Activated naive CD4-positive, alpha-beta T cell treated with anti-CD3 and anti-CD28 coated beads for 36 hours (primary cell): ENCODE data around the gene KLHDC3. TPM values are rescaled to one million over a fixed set of nuclear protein-coding genes. Genes with fewer than 3 reads are reported as not detected.

Experiments
- CTCF ChIA-PET: fragments of 350-600 bp; sonication (Branson Sonifier 250); formaldehyde crosslinking; loops from one replicate; lab custom pipeline; 2021; ENCODE audit warnings: antibody characterized with exemption; lab: Charles Lee
- DNase-seq: peaks from one replicate; pipeline ENCODE4 v3.0.0-alpha.2; 2020
- H3K27ac Mint-ChIP-seq: one replicate; pipeline ENCODE4 v1.8.0; 2021; ENCODE audit warnings: mild to moderate bottlenecking, mixed read lengths
- H3K27me3 Mint-ChIP-seq: one replicate; pipeline ENCODE4 v1.8.0; 2021; ENCODE audit warnings: low read depth, mixed read lengths
- H3K36me3 Mint-ChIP-seq: one replicate; pipeline ENCODE4 v1.8.0; 2021; ENCODE audit warnings: low read depth, mixed read lengths
- H3K4me1 Mint-ChIP-seq: one replicate; pipeline ENCODE4 v1.8.0; 2021; ENCODE audit warnings: low read depth, mixed read lengths
- H3K4me3 Mint-ChIP-seq: one replicate; pipeline ENCODE4 v1.8.0; 2021; ENCODE audit warnings: mild to moderate bottlenecking, moderate library complexity, mixed read lengths
- H3K9me3 Mint-ChIP-seq: one replicate; pipeline ENCODE4 v1.8.0; 2021; ENCODE audit warnings: mixed read lengths
- intact Hi-C: fragments of 100-400 bp; cut with micrococcal nuclease; formaldehyde crosslinking; loops from one replicate; pipeline ENCODE4 v1.15.1; 2023
- total RNA-seq, 2 experiments: library from RNA; stranded (reverse); gene quantifications; one replicate each; pipeline ENCODE4 v1.2.3, GENCODE V29; 2021

Gene KLHDC3
- total RNA-seq, 2 experiments from 2014 or later = 58.6 to 58.9 TPM

DNA sequence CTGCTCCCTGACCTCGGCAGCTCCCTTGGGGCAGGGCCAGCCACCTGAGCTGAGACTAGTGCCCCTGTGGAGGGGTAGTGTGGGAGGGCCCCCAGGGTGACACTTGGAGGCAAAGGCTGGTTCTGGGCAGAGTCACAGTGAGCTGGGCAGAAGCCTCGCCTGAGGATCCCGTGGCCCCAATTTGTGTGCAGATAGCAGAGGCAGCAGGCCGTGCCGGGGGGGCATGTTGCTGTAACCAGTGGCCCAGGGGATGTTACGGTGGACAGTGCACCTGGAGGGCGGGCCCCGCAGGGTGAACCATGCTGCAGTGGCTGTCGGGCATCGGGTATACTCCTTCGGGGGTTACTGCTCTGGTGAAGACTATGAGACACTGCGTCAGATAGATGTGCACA, 2.9 kb downstream of the KLHDC3 start:
- H3K27ac Mint-ChIP-seq = no peak overlapping the region
- CTCF ChIA-PET = interaction anchor here (0.6 to 1.5 kb wide), 2 partner anchors 87 to 125 kb away, joined by 4 to 5 read pairs; partner anchors contain the start of gene CNPY3
- H3K4me1 Mint-ChIP-seq = peaks cover 50% of the 10 kb centered on the region
- no peak for DNase-seq
- H3K27me3 Mint-ChIP-seq = no peaks in the 10 kb centered on the region
- intact Hi-C loops = no loop called here
- H3K4me3 Mint-ChIP-seq = no peak overlapping the region
- H3K9me3 Mint-ChIP-seq = no peaks in the 10 kb centered on the region
- peaks cover 15% of the 10 kb centered on the region for H3K36me3 Mint-ChIP-seq

DNA sequence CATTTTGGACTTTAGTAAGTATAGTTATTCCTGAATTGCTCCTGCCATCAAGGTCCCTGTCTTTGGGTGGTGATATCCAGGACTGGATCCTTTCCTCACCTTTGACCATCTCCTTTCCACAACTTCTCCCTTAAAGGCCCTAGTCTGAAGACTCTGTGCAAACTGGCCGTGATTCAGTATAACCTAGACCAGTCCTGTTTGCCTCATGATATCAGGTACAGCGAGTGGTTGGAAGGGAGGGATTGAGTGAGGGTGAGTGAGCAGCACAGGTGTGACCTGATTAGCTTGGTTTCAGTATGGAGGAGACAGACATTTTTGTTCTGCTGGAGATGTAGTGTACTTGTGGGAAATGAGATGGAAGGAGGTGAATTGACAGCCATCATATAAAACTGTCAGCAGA, 5.1 kb downstream of the KLHDC3 start:
- Mint-ChIP-seq H3K27me3 (no peaks in the 10 kb centered on the region), H3K36me3 (peaks cover 7% of the 10 kb centered on the region), H3K27ac (no peak overlapping the region), H3K9me3 (no peaks in the 10 kb centered on the region), H3K4me3 (no peak overlapping the region), H3K4me1 (peaks cover 47% of the 10 kb centered on the region)
- intact Hi-C loops = no loop called here
- CTCF ChIA-PET = interaction anchor here (1.0 kb wide), 1 partner anchor 125 kb away, joined by 3 read pairs; no protein-coding TSS in a partner anchor
- no peak for DNase-seq

DNA sequence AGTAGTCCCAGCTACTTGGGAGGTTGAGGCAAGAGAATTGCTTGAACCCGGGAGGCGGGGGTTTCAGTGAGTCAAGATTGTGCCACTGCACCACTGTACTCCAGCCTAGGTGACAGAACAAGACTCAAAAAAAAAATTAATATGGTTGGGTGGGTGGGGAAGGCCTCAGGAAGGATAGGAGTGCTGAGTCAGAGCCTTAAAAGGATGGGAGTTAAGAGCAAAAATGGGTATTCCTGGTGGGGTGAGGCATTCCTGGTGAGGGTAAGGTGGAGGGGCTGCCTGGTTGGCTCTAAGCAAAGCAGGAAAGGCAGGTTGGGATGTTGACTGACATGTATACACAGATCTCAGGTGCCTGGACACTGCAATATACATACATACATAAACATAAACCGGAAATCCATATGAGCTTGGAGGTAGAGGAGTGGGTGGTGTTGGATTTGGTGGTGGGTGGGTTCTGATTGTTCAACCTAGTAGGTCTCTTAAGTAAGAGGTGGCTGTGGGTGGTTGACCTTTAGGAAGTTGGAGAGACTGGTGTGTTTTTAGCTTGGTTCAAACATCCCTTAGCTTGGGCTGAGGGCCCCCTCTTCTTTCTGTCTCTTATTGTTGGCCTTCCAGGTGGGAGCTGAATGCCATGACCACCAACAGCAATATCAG, 6.1 kb downstream of the KLHDC3 start:
- CTCF ChIA-PET = interaction anchor here (1.2 to 2.8 kb wide), 3 partner anchors 41 to 123 kb away, joined by 3 to 15 read pairs (median 4); partner anchors contain the start of gene PEX6
- Mint-ChIP-seq H3K27me3 (no peaks in the 10 kb centered on the region), H3K9me3 (no peaks in the 10 kb centered on the region), H3K36me3 (peaks cover 13% of the 10 kb centered on the region), H3K4me3 (peak overlapping the region; percentile 36), H3K27ac (peak overlapping the region; percentile 61), H3K4me1 (peaks cover 45% of the 10 kb centered on the region)
- no peak for DNase-seq
- intact Hi-C loops = loop anchor here (2.0 kb wide), 1 partner anchor 119 kb away; no protein-coding TSS in a partner anchor

DNA sequence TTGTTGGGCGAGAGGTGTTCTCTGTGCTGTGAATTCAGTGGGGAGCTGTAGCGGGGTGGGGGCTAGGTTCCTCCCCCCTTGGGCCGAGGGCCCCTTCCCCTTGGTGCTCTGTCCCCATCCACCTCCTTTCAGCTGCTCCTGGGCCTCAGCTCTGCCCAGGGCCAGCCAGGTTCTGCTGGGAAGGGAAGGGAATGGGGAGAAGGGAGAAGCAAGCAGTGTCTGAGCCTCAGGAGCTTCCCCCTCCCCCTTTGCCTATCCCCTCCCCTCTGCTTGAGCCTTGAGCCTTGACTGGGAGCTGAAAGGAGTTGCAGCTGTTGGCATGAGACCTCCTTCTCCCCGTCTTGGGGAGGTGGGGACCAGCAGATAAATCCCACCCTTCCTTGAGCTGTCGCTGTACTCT, 6.8 kb downstream of the KLHDC3 start:
- Mint-ChIP-seq H3K36me3 (peaks cover 16% of the 10 kb centered on the region), H3K27me3 (no peaks in the 10 kb centered on the region), H3K4me1 (peaks cover 42% of the 10 kb centered on the region), H3K9me3 (no peaks in the 10 kb centered on the region), H3K4me3 (peak overlapping the region; percentile 75), H3K27ac (peak overlapping the region; percentile 75)
- CTCF ChIA-PET = interaction anchor here (1.2 to 2.8 kb wide), 3 partner anchors 41 to 122 kb away, joined by 3 to 15 read pairs (median 4); partner anchors contain the start of gene PEX6
- intact Hi-C loops = loop anchor here (1.0 to 2.0 kb wide), 3 partner anchors 8 to 120 kb away; partner anchors contain the start of genes MEA1 and PEX6
- no peak for DNase-seq

DNA sequence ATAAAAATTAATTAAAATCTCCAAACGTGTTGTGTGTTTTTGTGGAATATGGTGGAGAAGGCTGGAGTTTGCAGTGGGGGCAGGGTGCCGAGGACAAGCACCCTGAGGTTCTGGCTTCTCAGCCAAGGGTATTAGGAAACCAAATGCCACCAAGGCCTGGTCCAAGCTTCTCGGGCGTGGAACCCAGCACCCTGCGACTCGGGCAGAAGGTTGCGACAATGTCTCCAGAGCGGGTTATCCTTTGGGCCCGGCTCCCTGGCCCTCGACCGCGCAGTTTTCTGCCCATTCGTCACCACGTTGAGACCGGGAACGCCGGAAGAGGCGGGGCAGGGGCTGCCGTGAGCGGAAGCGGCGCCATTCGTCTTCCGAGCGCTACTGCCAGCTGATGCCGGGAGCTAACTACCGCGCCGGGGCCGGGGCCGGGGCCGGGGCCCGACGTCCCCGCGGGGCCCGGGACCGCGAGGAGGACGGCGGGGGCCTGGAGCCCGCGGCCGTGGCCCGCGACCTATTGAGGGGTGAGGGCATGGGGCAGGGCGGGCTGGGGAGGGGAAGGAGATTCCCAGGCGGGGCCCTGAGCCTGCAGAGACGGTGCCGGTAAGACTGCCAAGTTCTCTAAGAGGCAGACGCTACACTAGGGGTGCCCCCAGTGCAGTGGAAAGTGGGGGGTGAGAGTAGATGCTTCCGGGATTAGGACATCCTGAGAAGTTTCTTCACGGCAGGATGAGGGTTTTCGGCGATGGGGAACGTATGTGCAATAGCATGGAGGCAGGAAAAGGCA, 7.4 kb downstream of the KLHDC3 start, which contains the start of gene RRP36:
Gene RRP36, plus strand, starts transcription at position 354 of the 778 bp plus-strand sequence. Its CDS starts 32 bp downstream, at position 386.
- H3K4me1 Mint-ChIP-seq = peaks cover 36% of the 10 kb centered on the region
- CTCF ChIA-PET = interaction anchor here (1.2 to 2.8 kb wide), 4 partner anchors 42 to 122 kb away, joined by 3 to 15 read pairs (median 4); partner anchors contain the start of gene PEX6
- H3K36me3 Mint-ChIP-seq = peaks cover 19% of the 10 kb centered on the region

DNA sequence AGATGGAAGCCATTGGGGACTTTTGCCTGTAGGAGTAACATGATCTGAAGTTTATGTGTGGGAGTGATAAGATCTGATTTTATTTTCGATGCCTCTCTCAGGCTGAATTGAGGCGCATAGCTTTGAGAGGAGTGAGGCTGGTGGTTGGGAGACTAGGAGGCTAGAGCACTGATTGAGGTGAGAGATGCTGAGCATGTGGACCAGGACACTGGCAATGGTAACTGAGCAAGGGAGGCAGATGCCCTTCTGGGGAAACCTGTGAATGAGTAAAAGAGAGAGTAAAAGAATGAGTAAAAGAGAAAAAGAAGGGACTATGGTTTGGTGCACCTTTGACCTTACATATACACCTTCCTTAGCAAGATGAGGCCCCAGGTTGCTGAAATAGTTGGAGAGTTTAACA, 10.4 kb downstream of the KLHDC3 start:
- CTCF ChIA-PET = interaction anchor here (0.7 to 1.2 kb wide), 2 partner anchors 67 to 119 kb away, joined by 3 to 5 read pairs; no protein-coding TSS in a partner anchor
- Mint-ChIP-seq H3K4me3 (no peak overlapping the region), H3K4me1 (peaks cover 29% of the 10 kb centered on the region), H3K27ac (peak overlapping the region; percentile 65), H3K27me3 (no peaks in the 10 kb centered on the region), H3K36me3 (peaks cover 29% of the 10 kb centered on the region), H3K9me3 (no peaks in the 10 kb centered on the region)
- intact Hi-C loops = no loop called here
- DNase-seq = no peak

More for the DNA sequence above, 7.4 kb downstream of the KLHDC3 start, which contains the start of gene RRP36:
- Mint-ChIP-seq H3K27ac (peak within 1 kb of the TSS; percentile 89), H3K27me3 (no peaks in the 10 kb centered on the region), H3K4me3 (peak within 1 kb of the TSS; percentile 96), H3K9me3 (no peaks in the 10 kb centered on the region)
- intact Hi-C loops = loop anchor here (1.0 to 2.0 kb wide), 3 partner anchors 8 to 121 kb away; partner anchors contain the start of genes MEA1 and PEX6
- peak; percentile 79 for DNase-seq

DNA sequence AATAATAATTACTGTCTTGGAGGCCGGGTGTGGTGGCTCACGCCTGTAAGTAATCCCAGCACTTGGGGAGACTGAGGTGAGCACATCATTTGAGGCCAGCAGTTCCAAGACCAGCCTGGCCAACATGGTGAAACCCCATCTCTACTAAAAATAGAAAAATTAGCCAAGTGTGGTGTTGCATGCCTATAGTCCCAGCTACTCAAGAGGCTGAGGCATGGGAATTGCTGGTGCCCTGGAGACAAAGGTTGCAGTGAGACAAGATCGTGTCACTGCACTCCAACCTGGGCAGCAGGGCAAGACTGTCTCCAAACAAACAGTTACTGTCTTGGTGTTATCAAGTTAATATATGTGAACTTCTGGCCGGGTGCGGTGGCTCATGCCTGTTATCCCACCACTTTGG, 12.3 kb downstream of the KLHDC3 start:
- no peak for DNase-seq
- Mint-ChIP-seq H3K36me3 (peaks cover 29% of the 10 kb centered on the region), H3K4me1 (peaks cover 21% of the 10 kb centered on the region), H3K27me3 (no peaks in the 10 kb centered on the region), H3K27ac (no peak overlapping the region), H3K4me3 (no peak overlapping the region), H3K9me3 (no peaks in the 10 kb centered on the region)
- CTCF ChIA-PET = interaction anchor here (0.7 kb wide), 3 partner anchors 16 to 175 kb away, joined by 3 to 6 read pairs (median 4); no protein-coding TSS in a partner anchor
- intact Hi-C loops = no loop called here

DNA sequence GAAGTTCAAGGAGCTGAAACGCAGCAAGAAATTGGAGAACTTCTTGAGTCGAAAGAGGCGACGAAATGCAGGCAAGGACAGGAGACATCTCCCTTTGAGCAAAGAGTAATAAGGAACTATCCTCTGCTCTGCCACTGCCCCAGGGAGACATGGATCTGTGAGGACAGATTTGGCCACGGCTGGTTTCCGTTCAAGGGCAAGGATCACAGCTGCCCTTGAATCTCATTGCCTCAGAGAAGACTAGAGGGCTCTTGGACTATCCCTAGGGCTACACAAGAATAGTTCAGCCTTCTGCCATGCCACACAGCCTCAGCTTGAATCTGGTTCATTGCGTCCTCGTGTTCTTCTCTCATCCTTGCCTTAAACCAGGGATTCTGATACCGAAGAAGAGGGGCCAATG, 15.1 kb downstream of the KLHDC3 start:
- Mint-ChIP-seq H3K27ac (no peak overlapping the region), H3K36me3 (peaks cover 40% of the 10 kb centered on the region), H3K4me3 (no peak overlapping the region), H3K9me3 (no peaks in the 10 kb centered on the region), H3K27me3 (no peaks in the 10 kb centered on the region), H3K4me1 (peaks cover 13% of the 10 kb centered on the region)
- intact Hi-C loops = no loop called here
- CTCF ChIA-PET = interaction anchor here (0.7 kb wide), 1 partner anchor 252 kb away, joined by 4 read pairs; no protein-coding TSS in a partner anchor
- no peak for DNase-seq

DNA sequence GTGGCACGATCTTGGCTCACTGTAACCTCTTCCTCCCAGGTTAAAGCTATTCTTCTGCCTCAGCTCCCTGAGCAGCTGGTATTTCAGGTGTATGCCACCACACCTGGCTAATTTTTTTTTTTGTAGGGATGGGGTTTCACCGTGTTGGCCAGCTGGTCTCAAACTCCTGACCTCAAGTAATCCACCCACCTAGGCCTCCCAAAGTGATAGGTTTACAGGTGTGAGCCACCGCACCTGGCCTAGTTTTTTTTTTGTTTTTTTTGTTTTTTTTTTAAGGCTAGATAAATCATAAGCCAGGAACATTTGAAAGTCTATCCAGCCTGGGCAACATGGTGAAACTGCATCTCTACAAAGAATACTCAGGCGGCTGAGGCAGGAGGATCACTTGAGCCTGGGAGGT, 18.3 kb downstream of the KLHDC3 start:
- CTCF ChIA-PET = interaction anchor here (0.6 kb wide), 1 partner anchor 594 kb away, joined by 7 read pairs; no protein-coding TSS in a partner anchor
- Mint-ChIP-seq H3K4me3 (no peak overlapping the region), H3K4me1 (peaks cover 5% of the 10 kb centered on the region), H3K36me3 (peaks cover 32% of the 10 kb centered on the region), H3K27me3 (no peaks in the 10 kb centered on the region), H3K9me3 (no peaks in the 10 kb centered on the region), H3K27ac (no peak overlapping the region)
- DNase-seq = no peak
- intact Hi-C loops = no loop called here

DNA sequence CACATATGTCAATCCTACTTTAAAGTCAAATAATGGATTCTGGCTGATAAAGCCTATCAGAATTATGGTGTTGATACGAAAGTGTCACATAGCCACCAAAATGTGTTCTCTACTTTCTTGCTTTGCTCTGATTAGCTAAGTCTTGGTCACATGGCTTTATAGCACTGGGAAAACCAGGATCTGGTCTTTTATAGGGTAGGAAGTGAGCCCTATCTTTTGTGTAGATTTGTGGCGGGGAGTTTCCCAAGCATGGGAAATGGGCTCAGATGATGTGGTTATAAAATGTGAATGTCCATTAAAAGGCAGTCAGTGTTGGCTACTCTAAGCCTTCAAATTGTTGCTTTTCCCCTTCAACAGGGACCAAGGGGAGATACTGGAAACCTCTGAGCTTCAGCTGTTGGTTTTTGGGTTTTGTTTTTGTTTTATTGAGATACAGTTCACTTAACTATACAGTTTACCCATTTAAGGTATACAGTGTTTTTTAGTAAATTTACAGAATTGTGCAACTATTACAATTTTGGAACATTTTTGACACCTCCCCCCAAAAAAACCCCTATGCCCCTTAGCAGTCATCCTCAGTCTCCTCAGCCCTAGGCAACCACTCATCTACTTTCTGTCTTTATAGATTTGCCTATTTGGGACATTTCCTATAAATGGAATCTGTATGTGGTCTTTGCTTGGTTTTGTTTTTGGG, 19.6 kb downstream of the KLHDC3 start:
- H3K27ac Mint-ChIP-seq = peak overlapping the region; percentile 46
- intact Hi-C loops = no loop called here
- no peak for DNase-seq
- CTCF ChIA-PET = no interaction called here
- no peaks in the 10 kb centered on the region for H3K27me3 Mint-ChIP-seq
- H3K4me3 Mint-ChIP-seq = no peak overlapping the region
- H3K36me3 Mint-ChIP-seq = peaks cover 30% of the 10 kb centered on the region
- peaks cover 5% of the 10 kb centered on the region for H3K4me1 Mint-ChIP-seq
- H3K9me3 Mint-ChIP-seq = no peaks in the 10 kb centered on the region

DNA sequence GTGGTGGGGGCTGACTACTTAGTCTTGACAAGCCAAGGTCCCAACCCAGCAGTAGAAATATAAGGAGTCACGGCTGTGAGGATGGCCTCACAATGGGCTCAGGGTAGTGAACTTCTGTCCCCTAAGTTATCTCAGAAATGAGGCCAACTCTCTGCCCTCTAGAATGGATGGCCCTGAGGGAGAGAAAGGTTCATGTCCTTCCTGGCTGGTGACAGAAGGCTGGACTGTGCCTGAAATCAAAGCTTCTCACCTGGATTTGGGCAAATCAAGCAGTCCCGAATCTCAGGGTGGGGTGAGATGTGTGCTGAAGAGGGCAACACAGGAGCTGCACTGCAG, 20.1 kb downstream of the KLHDC3 start:
- H3K27ac Mint-ChIP-seq = peak overlapping the region; percentile 8
- DNase-seq = no peak
- H3K4me1 Mint-ChIP-seq = peaks cover 5% of the 10 kb centered on the region
- no peaks in the 10 kb centered on the region for H3K27me3 Mint-ChIP-seq
- peaks cover 29% of the 10 kb centered on the region for H3K36me3 Mint-ChIP-seq
- intact Hi-C loops = no loop called here
- H3K4me3 Mint-ChIP-seq = no peak overlapping the region
- CTCF ChIA-PET = no interaction called here
- no peaks in the 10 kb centered on the region for H3K9me3 Mint-ChIP-seq
